H9 (cell line): ENCODE measurements around the gene AMMECR1L. TPM values are rescaled to one million over a fixed set of nuclear protein-coding genes. Genes with fewer than 3 reads are reported as not detected.
A peak's percentile ranks its signal among the peaks of the same experiment; 100 is the strongest.

Experiments used
- DNase-seq: peaks from one replicate; pipeline ENCODE4 v3.0.0-alpha.2; 2017
- H2AFZ ChIP-seq: one replicate; pipeline ENCODE4 v1.6.1; 2013; ENCODE audit warnings: mild to moderate bottlenecking, low read length, control low read depth, moderate library complexity
- H2AK5ac ChIP-seq: 2 replicates; pipeline ENCODE4 v1.6.1; 2013; ENCODE audit warnings: low read length, control low read depth, mixed read lengths; ENCODE audit not compliant: insufficient read length
- H2BK120ac ChIP-seq: one replicate; pipeline ENCODE4 v1.6.1; 2013; ENCODE audit warnings: low read depth, mild to moderate bottlenecking, low read length, control low read depth, inconsistent platforms; ENCODE audit not compliant: poor library complexity, severe bottlenecking
- H2BK12ac ChIP-seq: 2 replicates; pipeline ENCODE4 v1.6.1; 2013; ENCODE audit warnings: low read length, control low read depth, mixed read lengths, low read depth; ENCODE audit not compliant: insufficient read length
- H2BK15ac ChIP-seq: 2 replicates; pipeline ENCODE4 v1.6.1; 2013; ENCODE audit warnings: low read depth, low read length, control low read depth
- H2BK20ac ChIP-seq: one replicate; pipeline ENCODE4 v1.6.1; 2013; ENCODE audit warnings: low read depth, mild to moderate bottlenecking, low read length, control low read depth, inconsistent platforms; ENCODE audit not compliant: poor library complexity, severe bottlenecking
- H2BK5ac ChIP-seq: 2 replicates; pipeline ENCODE4 v1.6.1; 2013; ENCODE audit warnings: low read length, control low read depth, mixed read lengths; ENCODE audit not compliant: insufficient read length
- H3K14ac ChIP-seq: 2 replicates; pipeline ENCODE4 v1.6.1; 2013; ENCODE audit warnings: low read length, control low read depth; ENCODE audit not compliant: insufficient read depth
- H3K18ac ChIP-seq: 2 replicates; pipeline ENCODE4 v1.6.1; 2013; ENCODE audit warnings: low read depth, mild to moderate bottlenecking, mixed read lengths, low read length, control low read depth; ENCODE audit not compliant: insufficient read length
- H3K23ac ChIP-seq: 2 replicates; pipeline ENCODE4 v1.6.1; 2013; ENCODE audit warnings: low read length, control low read depth, mixed read lengths, low read depth; ENCODE audit not compliant: insufficient read length
- H3K23me2 ChIP-seq: 2 replicates; pipeline ENCODE4 v1.6.1; 2013; ENCODE audit warnings: low read depth, mild to moderate bottlenecking, mixed read lengths, low read length, control low read depth; ENCODE audit not compliant: insufficient read length, poor library complexity, severe bottlenecking
- H3K27ac ChIP-seq: 2 replicates; pipeline ENCODE4 v1.5.1; 2013; ENCODE audit warnings: low read length, control low read depth, mixed read lengths, low read depth; ENCODE audit not compliant: insufficient read length
- H3K27me3 ChIP-seq: 2 replicates; pipeline ENCODE4 v1.6.1; 2013; ENCODE audit warnings: low read length, control low read depth, inconsistent platforms; ENCODE audit not compliant: insufficient read depth
- H3K4ac ChIP-seq: 2 replicates; pipeline ENCODE4 v1.6.1; 2013; ENCODE audit warnings: low read depth, mild to moderate bottlenecking, control low read depth, inconsistent platforms, low read length, moderate library complexity
- H3K4me1 ChIP-seq: 2 replicates; pipeline ENCODE4 v1.6.1; 2013; ENCODE audit warnings: low read length, control low read depth, inconsistent platforms; ENCODE audit not compliant: insufficient read depth
- H3K4me2 ChIP-seq: 2 replicates; pipeline ENCODE4 v1.6.1; 2013; ENCODE audit warnings: low read length, control low read depth, mixed read lengths; ENCODE audit not compliant: insufficient read length, insufficient read depth
- H3K56ac ChIP-seq: 2 replicates; pipeline ENCODE4 v1.6.1; 2013; ENCODE audit warnings: low read depth, mild to moderate bottlenecking, mixed read lengths, low read length, control low read depth; ENCODE audit not compliant: insufficient read length
- H3K79me1 ChIP-seq: 2 replicates; pipeline ENCODE4 v1.6.1; 2013; ENCODE audit warnings: low read depth, mild to moderate bottlenecking, moderate library complexity, low read length, control low read depth, inconsistent platforms; ENCODE audit not compliant: insufficient read depth, poor library complexity, severe bottlenecking
- H3K79me2 ChIP-seq: 2 replicates; pipeline ENCODE4 v1.6.1; 2013; ENCODE audit warnings: low read length, control low read depth, inconsistent platforms; ENCODE audit not compliant: insufficient read depth
- H3K9ac ChIP-seq: 2 replicates; pipeline ENCODE4 v1.6.1; 2013; ENCODE audit warnings: low read length, control low read depth, mixed read lengths; ENCODE audit not compliant: insufficient read length; ENCODE audit errors: extremely low read depth
- H3K9me3 ChIP-seq: one replicate; pipeline ENCODE4 v1.6.1; 2013; ENCODE audit warnings: low read depth, low read length, inconsistent platforms; ENCODE audit not compliant: control insufficient read depth
- H3T11ph ChIP-seq: one replicate; pipeline ENCODE4 v1.6.1; 2013; ENCODE audit warnings: mild to moderate bottlenecking, low read length, control low read depth, inconsistent platforms
- H4K20me1 ChIP-seq: one replicate; pipeline ENCODE4 v1.6.1; 2013; ENCODE audit not compliant: control insufficient read depth, insufficient read length, insufficient read depth
- H4K5ac ChIP-seq: 2 replicates; pipeline ENCODE4 v1.6.1; 2013; ENCODE audit warnings: low read depth, mild to moderate bottlenecking, mixed read lengths, low read length, control low read depth; ENCODE audit not compliant: insufficient read length
- H4K8ac ChIP-seq: replicated peaks from 2 replicates; pipeline ENCODE4 v1.6.1; 2013; ENCODE audit warnings: low read length, control low read depth, mixed read lengths, low read depth; ENCODE audit not compliant: insufficient read length
- H4K91ac ChIP-seq: 2 replicates; pipeline ENCODE4 v1.6.1; 2013; ENCODE audit warnings: low read depth, mild to moderate bottlenecking, moderate library complexity, mixed read lengths, low read length, control low read depth; ENCODE audit not compliant: insufficient read length
- H3K27ac Mint-ChIP-seq, 3 experiments: 2 replicates in 2 of 3; 3 replicates in 1 of 3; pipeline ENCODE4 v1.8.0; 2020 to 2021; ENCODE audit warnings: mixed read lengths in 3 of 3, mild to moderate bottlenecking in 1 of 3, moderate library complexity in 1 of 3
- H3K27me3 Mint-ChIP-seq: 2 replicates; pipeline ENCODE4 v1.8.0; 2021; ENCODE audit warnings: low read depth, mild to moderate bottlenecking, moderate library complexity, mixed read lengths
- H3K36me3 Mint-ChIP-seq, 3 experiments: 2 replicates in 2 of 3; 3 replicates in 1 of 3; pipeline ENCODE4 v1.8.0; 2020 to 2021; ENCODE audit warnings: low read depth in 3 of 3, mixed read lengths in 3 of 3; ENCODE audit not compliant: insufficient read depth in 1 of 3
- H3K4me1 Mint-ChIP-seq, 2 experiments: 2 replicates each; pipeline ENCODE4 v1.8.0; 2020; ENCODE audit warnings: mixed read lengths in 2 of 2
- H3K4me3 Mint-ChIP-seq, 2 experiments: 2 replicates in 1 of 2; 3 replicates in 1 of 2; pipeline ENCODE4 v1.8.0; 2020 to 2021; ENCODE audit warnings: mild to moderate bottlenecking in 2 of 2, mixed read lengths in 2 of 2, moderate library complexity in 1 of 2
- H3K9me3 Mint-ChIP-seq, 2 experiments: 2 replicates in 1 of 2; 3 replicates in 1 of 2; pipeline ENCODE4 v1.8.0; 2020; ENCODE audit warnings: mild to moderate bottlenecking in 2 of 2, mixed read lengths in 2 of 2, moderate library complexity in 1 of 2
- CTCF ChIP-seq: fragments of 200-600 bp; sonication (generic); conservative IDR thresholded peaks from 3 replicates; pipeline ENCODE4 v1.8.0; 2021; ENCODE audit warnings: antibody characterized with exemption, mild to moderate bottlenecking
- WGBS: extraction: QIAGEN DNeasy Blood & Tissue Kit; methylation state at CpG from one replicate; pipeline ENCODE4 v1.1.7; 2013; ENCODE audit warnings: missing lambda C conversion rate, low lambda C conversion rate, mixed read lengths; ENCODE audit not compliant: insufficient read length; ENCODE audit errors: extremely low coverage; 5-methylcytosine and 5-hydroxymethylcytosine counted together
- total RNA-seq: library from RNA; stranded (reverse); gene quantifications from 2 replicates; pipeline ENCODE4 v1.2.1, GENCODE V29; 2021

The AMMECR1L gene
- total RNA-seq, 1 experiment from 2014 or later = 20.0 TPM

GRCh38 chr2:127862228-127862627 lies 23.5 kb downstream of the AMMECR1L start:
- no peak overlapping the region for H3K4me3 Mint-ChIP-seq
- Histone ChIP-seq H3K79me2 (peaks cover 5% of the 10 kb centered on the region; the same call in 1 of the 2 replicates), H3K9ac (no peak overlapping the region), H2BK20ac (no peak overlapping the region), H3K18ac (no peak overlapping the region), H3K56ac (no peak overlapping the region), H3K9me3 (no peaks in the 10 kb centered on the region), H3T11ph (no peak overlapping the region), H2BK15ac (no peak overlapping the region), H4K5ac (no peak overlapping the region), H3K23me2 (peaks cover 4% of the 10 kb centered on the region), H4K20me1 (no peaks in the 10 kb centered on the region), H4K8ac (no peak overlapping the region), H3K79me1 (no peaks in the 10 kb centered on the region), H2BK12ac (no peak overlapping the region), H3K4ac (no peak overlapping the region), H2AFZ (no peak overlapping the region), H2BK120ac (no peak overlapping the region), H3K23ac (no peak overlapping the region), H3K27ac (no peak overlapping the region), H2AK5ac (no peak overlapping the region), H2BK5ac (no peak overlapping the region), H3K4me2 (no peak overlapping the region), H3K27me3 (no peaks in the 10 kb centered on the region), H3K14ac (no peak overlapping the region), H4K91ac (no peak overlapping the region), H3K4me1 (no peaks in the 10 kb centered on the region)
- peaks cover 17 to 21% of the 10 kb centered on the region in 2 experiments for H3K4me1 Mint-ChIP-seq
- H3K27me3 Mint-ChIP-seq = no peaks in the 10 kb centered on the region
- peak overlapping the region in 2 of 3 experiments; percentile 37 to 87; a peak in 2 of 7 replicates for H3K27ac Mint-ChIP-seq
- WGBS = no CpG with 5 or more reads among the region's 15 CpGs
- H3K36me3 Mint-ChIP-seq = peaks cover 32 to 44% (median 38%) of the 10 kb centered on the region in 3 experiments
- DNase-seq = no peak
- no peak for TF ChIP-seq CTCF
- no peaks in the 10 kb centered on the region; a peak in 1 of 5 replicates for H3K9me3 Mint-ChIP-seq
